H9 (cell line): Measurements from ENCODE around the gene RRAGC. TPM values are rescaled to one million over a fixed set of nuclear protein-coding genes. Genes with fewer than 3 reads are reported as not detected.

Source experiments
- DNase-seq: peaks from one replicate; pipeline ENCODE4 v3.0.0-alpha.2; 2017
- H2AFZ ChIP-seq: one replicate; pipeline ENCODE4 v1.6.1; 2013; ENCODE audit warnings: mild to moderate bottlenecking, low read length, control low read depth, moderate library complexity
- H2AK5ac ChIP-seq: 2 replicates; pipeline ENCODE4 v1.6.1; 2013; ENCODE audit warnings: low read length, control low read depth, mixed read lengths; ENCODE audit not compliant: insufficient read length
- H2BK120ac ChIP-seq: one replicate; pipeline ENCODE4 v1.6.1; 2013; ENCODE audit warnings: low read depth, mild to moderate bottlenecking, low read length, control low read depth, inconsistent platforms; ENCODE audit not compliant: poor library complexity, severe bottlenecking
- H2BK12ac ChIP-seq: 2 replicates; pipeline ENCODE4 v1.6.1; 2013; ENCODE audit warnings: low read length, control low read depth, mixed read lengths, low read depth; ENCODE audit not compliant: insufficient read length
- H2BK15ac ChIP-seq: 2 replicates; pipeline ENCODE4 v1.6.1; 2013; ENCODE audit warnings: low read depth, low read length, control low read depth
- H2BK20ac ChIP-seq: one replicate; pipeline ENCODE4 v1.6.1; 2013; ENCODE audit warnings: low read depth, mild to moderate bottlenecking, low read length, control low read depth, inconsistent platforms; ENCODE audit not compliant: poor library complexity, severe bottlenecking
- H2BK5ac ChIP-seq: 2 replicates; pipeline ENCODE4 v1.6.1; 2013; ENCODE audit warnings: low read length, control low read depth, mixed read lengths; ENCODE audit not compliant: insufficient read length
- H3K14ac ChIP-seq: 2 replicates; pipeline ENCODE4 v1.6.1; 2013; ENCODE audit warnings: low read length, control low read depth; ENCODE audit not compliant: insufficient read depth
- H3K18ac ChIP-seq: 2 replicates; pipeline ENCODE4 v1.6.1; 2013; ENCODE audit warnings: low read depth, mild to moderate bottlenecking, mixed read lengths, low read length, control low read depth; ENCODE audit not compliant: insufficient read length
- H3K23ac ChIP-seq: 2 replicates; pipeline ENCODE4 v1.6.1; 2013; ENCODE audit warnings: low read length, control low read depth, mixed read lengths, low read depth; ENCODE audit not compliant: insufficient read length
- H3K23me2 ChIP-seq: 2 replicates; pipeline ENCODE4 v1.6.1; 2013; ENCODE audit warnings: low read depth, mild to moderate bottlenecking, mixed read lengths, low read length, control low read depth; ENCODE audit not compliant: insufficient read length, poor library complexity, severe bottlenecking
- H3K27ac ChIP-seq: 2 replicates; pipeline ENCODE4 v1.5.1; 2013; ENCODE audit warnings: low read length, control low read depth, mixed read lengths, low read depth; ENCODE audit not compliant: insufficient read length
- H3K27me3 ChIP-seq: 2 replicates; pipeline ENCODE4 v1.6.1; 2013; ENCODE audit warnings: low read length, control low read depth, inconsistent platforms; ENCODE audit not compliant: insufficient read depth
- H3K4ac ChIP-seq: 2 replicates; pipeline ENCODE4 v1.6.1; 2013; ENCODE audit warnings: low read depth, mild to moderate bottlenecking, control low read depth, inconsistent platforms, low read length, moderate library complexity
- H3K4me1 ChIP-seq: 2 replicates; pipeline ENCODE4 v1.6.1; 2013; ENCODE audit warnings: low read length, control low read depth, inconsistent platforms; ENCODE audit not compliant: insufficient read depth
- H3K4me2 ChIP-seq: 2 replicates; pipeline ENCODE4 v1.6.1; 2013; ENCODE audit warnings: low read length, control low read depth, mixed read lengths; ENCODE audit not compliant: insufficient read length, insufficient read depth
- H3K56ac ChIP-seq: 2 replicates; pipeline ENCODE4 v1.6.1; 2013; ENCODE audit warnings: low read depth, mild to moderate bottlenecking, mixed read lengths, low read length, control low read depth; ENCODE audit not compliant: insufficient read length
- H3K79me1 ChIP-seq: 2 replicates; pipeline ENCODE4 v1.6.1; 2013; ENCODE audit warnings: low read depth, mild to moderate bottlenecking, moderate library complexity, low read length, control low read depth, inconsistent platforms; ENCODE audit not compliant: insufficient read depth, poor library complexity, severe bottlenecking
- H3K79me2 ChIP-seq: 2 replicates; pipeline ENCODE4 v1.6.1; 2013; ENCODE audit warnings: low read length, control low read depth, inconsistent platforms; ENCODE audit not compliant: insufficient read depth
- H3K9ac ChIP-seq: 2 replicates; pipeline ENCODE4 v1.6.1; 2013; ENCODE audit warnings: low read length, control low read depth, mixed read lengths; ENCODE audit not compliant: insufficient read length; ENCODE audit errors: extremely low read depth
- H3K9me3 ChIP-seq: one replicate; pipeline ENCODE4 v1.6.1; 2013; ENCODE audit warnings: low read depth, low read length, inconsistent platforms; ENCODE audit not compliant: control insufficient read depth
- H3T11ph ChIP-seq: one replicate; pipeline ENCODE4 v1.6.1; 2013; ENCODE audit warnings: mild to moderate bottlenecking, low read length, control low read depth, inconsistent platforms
- H4K20me1 ChIP-seq: one replicate; pipeline ENCODE4 v1.6.1; 2013; ENCODE audit not compliant: control insufficient read depth, insufficient read length, insufficient read depth
- H4K5ac ChIP-seq: 2 replicates; pipeline ENCODE4 v1.6.1; 2013; ENCODE audit warnings: low read depth, mild to moderate bottlenecking, mixed read lengths, low read length, control low read depth; ENCODE audit not compliant: insufficient read length
- H4K8ac ChIP-seq: replicated peaks from 2 replicates; pipeline ENCODE4 v1.6.1; 2013; ENCODE audit warnings: low read length, control low read depth, mixed read lengths, low read depth; ENCODE audit not compliant: insufficient read length
- H4K91ac ChIP-seq: 2 replicates; pipeline ENCODE4 v1.6.1; 2013; ENCODE audit warnings: low read depth, mild to moderate bottlenecking, moderate library complexity, mixed read lengths, low read length, control low read depth; ENCODE audit not compliant: insufficient read length
- H3K27ac Mint-ChIP-seq, 3 experiments: 2 replicates in 2 of 3; 3 replicates in 1 of 3; pipeline ENCODE4 v1.8.0; 2020 to 2021; ENCODE audit warnings: mixed read lengths in 3 of 3, mild to moderate bottlenecking in 1 of 3, moderate library complexity in 1 of 3
- H3K27me3 Mint-ChIP-seq: 2 replicates; pipeline ENCODE4 v1.8.0; 2021; ENCODE audit warnings: low read depth, mild to moderate bottlenecking, moderate library complexity, mixed read lengths
- H3K36me3 Mint-ChIP-seq, 3 experiments: 2 replicates in 2 of 3; 3 replicates in 1 of 3; pipeline ENCODE4 v1.8.0; 2020 to 2021; ENCODE audit warnings: low read depth in 3 of 3, mixed read lengths in 3 of 3; ENCODE audit not compliant: insufficient read depth in 1 of 3
- H3K4me1 Mint-ChIP-seq, 2 experiments: 2 replicates each; pipeline ENCODE4 v1.8.0; 2020; ENCODE audit warnings: mixed read lengths in 2 of 2
- H3K4me3 Mint-ChIP-seq, 2 experiments: 2 replicates in 1 of 2; 3 replicates in 1 of 2; pipeline ENCODE4 v1.8.0; 2020 to 2021; ENCODE audit warnings: mild to moderate bottlenecking in 2 of 2, mixed read lengths in 2 of 2, moderate library complexity in 1 of 2
- H3K9me3 Mint-ChIP-seq, 2 experiments: 2 replicates in 1 of 2; 3 replicates in 1 of 2; pipeline ENCODE4 v1.8.0; 2020; ENCODE audit warnings: mild to moderate bottlenecking in 2 of 2, mixed read lengths in 2 of 2, moderate library complexity in 1 of 2
- WGBS: extraction: QIAGEN DNeasy Blood & Tissue Kit; methylation state at CpG from one replicate; pipeline ENCODE4 v1.1.7; 2013; ENCODE audit warnings: missing lambda C conversion rate, low lambda C conversion rate, mixed read lengths; ENCODE audit not compliant: insufficient read length; ENCODE audit errors: extremely low coverage; 5-methylcytosine and 5-hydroxymethylcytosine counted together
- total RNA-seq: library from RNA; stranded (reverse); gene quantifications from 2 replicates; pipeline ENCODE4 v1.2.1, GENCODE V29; 2021
- TF ChIP-seq, protein P1 (sequence below): fragments of 200-600 bp; sonication (generic); conservative IDR thresholded peaks from 3 replicates; pipeline ENCODE4 v1.8.0; 2021; ENCODE audit warnings: antibody characterized with exemption, mild to moderate bottlenecking

The RRAGC gene
- total RNA-seq, 1 experiment from 2014 or later: 17.9 TPM

DNA sequence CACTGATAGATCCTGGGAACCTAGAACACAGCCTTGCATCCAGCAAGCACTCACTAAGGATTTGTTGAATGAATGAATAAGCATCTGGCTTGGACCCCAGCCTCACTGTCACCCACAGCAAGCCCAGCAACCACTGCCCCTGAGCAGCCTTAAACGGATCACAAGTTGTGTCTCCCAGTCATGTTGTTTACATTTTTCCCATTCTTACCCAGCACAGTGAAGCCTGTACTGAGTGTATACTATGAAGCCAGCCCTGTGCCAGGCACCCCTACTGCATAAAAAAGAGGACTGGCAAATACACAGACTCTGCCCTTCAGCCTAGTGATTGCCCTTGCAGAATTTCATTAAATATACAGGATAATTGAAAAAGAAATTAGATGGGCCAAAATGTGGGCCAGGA, 30.2 kb downstream of the RRAGC start:
- no peaks in the 10 kb centered on the region for H3K4me1 Mint-ChIP-seq
- no peaks in the 10 kb centered on the region for H3K36me3 Mint-ChIP-seq
- H3K4me2 ChIP-seq: no peak overlapping the region

More for the DNA sequence above, 30.2 kb downstream of the RRAGC start:
- Mint-ChIP-seq H3K27me3 (peaks cover 17% of the 10 kb centered on the region), H3K27ac (no peak overlapping the region), H3K4me3 (no peak overlapping the region), H3K9me3 (no peaks in the 10 kb centered on the region)
- H3K4me1 ChIP-seq: no peaks in the 10 kb centered on the region
- no CpG with 5 or more reads among the region's 1 CpG for WGBS
- no peak overlapping the region for H2BK5ac ChIP-seq
- no peak overlapping the region for H4K8ac ChIP-seq
- no peaks in the 10 kb centered on the region for H4K20me1 ChIP-seq
- H2AK5ac ChIP-seq: no peak overlapping the region
- DNase-seq: no peak
- H4K91ac ChIP-seq: no peak overlapping the region
- no peaks in the 10 kb centered on the region for H3K79me1 ChIP-seq
- H2BK15ac ChIP-seq: no peak overlapping the region
- H2AFZ ChIP-seq: no peak overlapping the region
- no peak overlapping the region for H3K18ac ChIP-seq
- no peak overlapping the region for H3K56ac ChIP-seq
- H3K9me3 ChIP-seq: no peaks in the 10 kb centered on the region
- no peaks in the 10 kb centered on the region for H3K23me2 ChIP-seq
- no peak overlapping the region for H2BK120ac ChIP-seq
- no peak overlapping the region for H3K27ac ChIP-seq
- no peak overlapping the region for H3K23ac ChIP-seq
- no peak overlapping the region for H3K14ac ChIP-seq
- no peaks in the 10 kb centered on the region for H3K79me2 ChIP-seq
- TF ChIP-seq, protein P1, sequence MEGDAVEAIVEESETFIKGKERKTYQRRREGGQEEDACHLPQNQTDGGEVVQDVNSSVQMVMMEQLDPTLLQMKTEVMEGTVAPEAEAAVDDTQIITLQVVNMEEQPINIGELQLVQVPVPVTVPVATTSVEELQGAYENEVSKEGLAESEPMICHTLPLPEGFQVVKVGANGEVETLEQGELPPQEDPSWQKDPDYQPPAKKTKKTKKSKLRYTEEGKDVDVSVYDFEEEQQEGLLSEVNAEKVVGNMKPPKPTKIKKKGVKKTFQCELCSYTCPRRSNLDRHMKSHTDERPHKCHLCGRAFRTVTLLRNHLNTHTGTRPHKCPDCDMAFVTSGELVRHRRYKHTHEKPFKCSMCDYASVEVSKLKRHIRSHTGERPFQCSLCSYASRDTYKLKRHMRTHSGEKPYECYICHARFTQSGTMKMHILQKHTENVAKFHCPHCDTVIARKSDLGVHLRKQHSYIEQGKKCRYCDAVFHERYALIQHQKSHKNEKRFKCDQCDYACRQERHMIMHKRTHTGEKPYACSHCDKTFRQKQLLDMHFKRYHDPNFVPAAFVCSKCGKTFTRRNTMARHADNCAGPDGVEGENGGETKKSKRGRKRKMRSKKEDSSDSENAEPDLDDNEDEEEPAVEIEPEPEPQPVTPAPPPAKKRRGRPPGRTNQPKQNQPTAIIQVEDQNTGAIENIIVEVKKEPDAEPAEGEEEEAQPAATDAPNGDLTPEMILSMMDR: no peak
- no peak overlapping the region for H2BK12ac ChIP-seq
- H4K5ac ChIP-seq: no peak overlapping the region
- H3K9ac ChIP-seq: no peak overlapping the region
- no peaks in the 10 kb centered on the region for H3K27me3 ChIP-seq
- H3T11ph ChIP-seq: no peak overlapping the region
- no peak overlapping the region for H3K4ac ChIP-seq
- H2BK20ac ChIP-seq: no peak overlapping the region
